ENCODE results near the gene MAN1B1. TPM values are rescaled to one million over a fixed set of nuclear protein-coding genes. Genes with fewer than 3 reads are reported as not detected.

Gene MAN1B1
- total and polyA plus RNA-seq, 2 donors (not counting 3 experiments of a cell fraction or from before 2014, with no cell fraction given): 75.3 to 83.3 TPM

DNA sequence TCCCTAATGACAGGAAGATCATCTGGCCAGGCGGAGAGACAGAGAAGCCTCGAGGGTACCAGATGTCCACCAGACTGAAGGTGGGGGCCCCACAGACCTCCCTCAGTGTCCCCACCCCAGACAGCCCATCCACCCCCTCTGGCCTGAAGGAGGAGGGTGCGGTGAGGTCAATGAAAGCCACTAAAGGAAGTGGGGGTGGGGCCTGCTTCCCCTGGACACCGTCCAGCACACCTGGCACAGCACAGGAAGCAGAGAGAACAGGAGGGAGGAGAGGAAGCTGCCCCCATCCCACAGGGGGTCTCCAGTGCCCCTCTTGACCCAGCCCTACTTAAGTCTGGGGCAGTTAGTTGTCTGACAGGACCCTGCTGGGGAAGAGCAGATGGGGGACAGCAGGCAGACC lies 71.8 kb downstream of the MAN1B1 start:
- Histone ChIP-seq H3K9me3 (replicated peaks; ENCODE audit: control insufficient read depth, insufficient read depth, low read length) (no peaks in the 10 kb centered on the region), H3K9me1 (replicated peaks; ENCODE audit: control insufficient read depth, extremely low read depth, insufficient read depth, low read length) (no peaks in the 10 kb centered on the region), H3K79me2 (ENCODE audit: control insufficient read depth, insufficient read depth, low read length) (no peaks in the 10 kb centered on the region), H2AFZ (ENCODE audit: low read depth, low read length) (no peak overlapping the region), H3K36me3 (ENCODE audit: control insufficient read depth in 2 of 2, extremely low read depth in 1 of 2, insufficient read depth in 2 of 2, low read length in 2 of 2) (no peaks in the 10 kb centered on the region), H4K20me1 (replicated peaks; ENCODE audit: control insufficient read depth, extremely low read depth, insufficient read depth, low read length) (no peaks in the 10 kb centered on the region), H3K4me3 (replicated peaks in 1 of 3; ENCODE audit: insufficient read depth in 1 of 3, low read depth in 1 of 3, low read length in 3 of 3) (no peak overlapping the region), H3K27ac (ENCODE audit: insufficient read depth, low read depth, low read length) (no peak overlapping the region), H3K4me1 (ENCODE audit: control insufficient read depth, extremely low read depth, insufficient read depth, low read length) (peaks cover 3% of the 10 kb centered on the region), H3K9ac (replicated peaks; ENCODE audit: extremely low read depth, insufficient read depth, low read length) (no peak overlapping the region), H3K27me3 (ENCODE audit: control insufficient read depth in 2 of 2, insufficient read depth in 2 of 2, low read length in 2 of 2) (peaks cover 12 to 24% of the 10 kb centered on the region in 2 experiments), H3K4me2 (ENCODE audit: insufficient read depth, low read length) (no peak overlapping the region)
- POLR2A ChIA-PET: no interaction called here
- BruUV-seq (replicated peaks): no TSS peak
- intact Hi-C loops (cut with micrococcal nuclease): no loop called here
- DNase-seq (ENCODE audit: low read depth, low spot score): no peak
- TF ChIP-seq MYC (IDR thresholded peaks at IDR 0.05; ENCODE audit: low read depth, low read length) (no peak), GATA2 (IDR thresholded peaks at IDR 0.05; ENCODE audit: insufficient read depth, insufficient read length, low read depth, low read length) (no peak), JUN (IDR thresholded peaks at IDR 0.05; ENCODE audit: borderline replicate concordance, insufficient read depth, insufficient read length, low read depth) (no peak), FOS (IDR thresholded peaks at IDR 0.05; ENCODE audit: borderline replicate concordance, insufficient read depth, low read length) (no peak), EZH2 (IDR thresholded peaks at IDR 0.05; ENCODE audit: borderline replicate concordance, low read depth, low read length, severe bottlenecking) (no peak), POLR2A (IDR thresholded peaks at IDR 0.05; ENCODE audit: low read depth, low read length) (no peak)
- TF ChIP-seq, protein P1, sequence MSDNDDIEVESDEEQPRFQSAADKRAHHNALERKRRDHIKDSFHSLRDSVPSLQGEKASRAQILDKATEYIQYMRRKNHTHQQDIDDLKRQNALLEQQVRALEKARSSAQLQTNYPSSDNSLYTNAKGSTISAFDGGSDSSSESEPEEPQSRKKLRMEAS (IDR thresholded peaks at IDR 0.05; ENCODE audit: insufficient read depth, insufficient read length): no peak
- TF ChIP-seq, protein P2, sequence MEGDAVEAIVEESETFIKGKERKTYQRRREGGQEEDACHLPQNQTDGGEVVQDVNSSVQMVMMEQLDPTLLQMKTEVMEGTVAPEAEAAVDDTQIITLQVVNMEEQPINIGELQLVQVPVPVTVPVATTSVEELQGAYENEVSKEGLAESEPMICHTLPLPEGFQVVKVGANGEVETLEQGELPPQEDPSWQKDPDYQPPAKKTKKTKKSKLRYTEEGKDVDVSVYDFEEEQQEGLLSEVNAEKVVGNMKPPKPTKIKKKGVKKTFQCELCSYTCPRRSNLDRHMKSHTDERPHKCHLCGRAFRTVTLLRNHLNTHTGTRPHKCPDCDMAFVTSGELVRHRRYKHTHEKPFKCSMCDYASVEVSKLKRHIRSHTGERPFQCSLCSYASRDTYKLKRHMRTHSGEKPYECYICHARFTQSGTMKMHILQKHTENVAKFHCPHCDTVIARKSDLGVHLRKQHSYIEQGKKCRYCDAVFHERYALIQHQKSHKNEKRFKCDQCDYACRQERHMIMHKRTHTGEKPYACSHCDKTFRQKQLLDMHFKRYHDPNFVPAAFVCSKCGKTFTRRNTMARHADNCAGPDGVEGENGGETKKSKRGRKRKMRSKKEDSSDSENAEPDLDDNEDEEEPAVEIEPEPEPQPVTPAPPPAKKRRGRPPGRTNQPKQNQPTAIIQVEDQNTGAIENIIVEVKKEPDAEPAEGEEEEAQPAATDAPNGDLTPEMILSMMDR (IDR thresholded peaks at IDR 0.05; ENCODE audit: extremely low read depth in 1 of 2, insufficient read depth in 1 of 2, low read depth in 1 of 2, low read length in 2 of 2): no peak
- dilution Hi-C loops (cut with MboI; ENCODE audit: extremely low pct_ligation_motif_present, low sequenced_read_pairs): no loop called here
- FAIRE-seq: no peak
- CTCF ChIA-PET: interaction anchor here (1.8 kb wide), 1 partner anchor 18 kb away, joined by 5 read pairs; no protein-coding TSS in a partner anchor

Small RNA genes within 50 kb of the gene (small RNA-seq; reads per million reads assigned to genes)
- gene RF00153 (ENCODE audit: insufficient read depth, insufficient read length, low read depth, low replicate concordance): not detected

Other genes with a start within 250 kb of the MAN1B1 start
Only the 30 nearest of the 36 such genes appear.
- gene FBXW5, start 142.2 kb upstream of the MAN1B1 start, total RNA-seq: 95.6 and 97.3 TPM in 2 replicates
- gene FBXW5, start 142.2 kb upstream of the MAN1B1 start, polyA plus RNA-seq: 151 and 209 TPM in 2 replicates
- gene C8G, start 141.7 kb upstream of the MAN1B1 start, total RNA-seq: 1.4 and 1.9 TPM in 2 replicates
- gene C8G, start 141.7 kb upstream of the MAN1B1 start, polyA plus RNA-seq: 0.47 and 0.70 TPM in 2 replicates
- 0.35 TPM in 1 of 2 replicates, not detected in the other for gene LCN12, start 134.7 kb upstream of the MAN1B1 start, total RNA-seq
- gene LCN12, start 134.7 kb upstream of the MAN1B1 start, polyA plus RNA-seq: 0.52 and 0.62 TPM in 2 replicates
- not detected in 2 replicates for gene PTGDS, start 109.5 kb upstream of the MAN1B1 start, total RNA-seq
- not detected in 2 replicates for gene PTGDS, start 109.5 kb upstream of the MAN1B1 start, polyA plus RNA-seq
- not detected in 2 replicates for gene LCNL1, start 104.0 kb upstream of the MAN1B1 start, total RNA-seq
- not detected in 2 replicates for gene LCNL1, start 104.0 kb upstream of the MAN1B1 start, polyA plus RNA-seq
- 35.0 and 38.7 TPM in 2 replicates for gene PAXX, start 94.6 kb upstream of the MAN1B1 start, total RNA-seq
- gene PAXX, start 94.6 kb upstream of the MAN1B1 start, polyA plus RNA-seq: 34.0 and 49.9 TPM in 2 replicates
- gene CLIC3, start 90.4 kb upstream of the MAN1B1 start, total RNA-seq: not detected in 2 replicates
- gene CLIC3, start 90.4 kb upstream of the MAN1B1 start, polyA plus RNA-seq: 2.3 and 4.1 TPM in 2 replicates
- 20.0 and 23.4 TPM in 2 replicates for gene ABCA2, start 58.7 kb upstream of the MAN1B1 start, total RNA-seq
- 29.1 and 41.2 TPM in 2 replicates for gene ABCA2, start 58.7 kb upstream of the MAN1B1 start, polyA plus RNA-seq
- gene FUT7, start 54.9 kb upstream of the MAN1B1 start, total RNA-seq: not detected in 2 replicates
- gene FUT7, start 54.9 kb upstream of the MAN1B1 start, polyA plus RNA-seq: not detected in 2 replicates
- 157 and 181 TPM in 2 replicates for gene NPDC1, start 40.8 kb upstream of the MAN1B1 start, total RNA-seq
- gene NPDC1, start 40.8 kb upstream of the MAN1B1 start, polyA plus RNA-seq: 115 and 144 TPM in 2 replicates
- not detected in 2 replicates for gene ENTPD2, start 32.9 kb upstream of the MAN1B1 start, total RNA-seq
- gene ENTPD2, start 32.9 kb upstream of the MAN1B1 start, polyA plus RNA-seq: 0.03 TPM in 1 of 2 replicates, not detected in the other
- gene SAPCD2, start 16.4 kb upstream of the MAN1B1 start, total RNA-seq: 24.3 and 27.8 TPM in 2 replicates
- 11.5 and 13.2 TPM in 2 replicates for gene SAPCD2, start 16.4 kb upstream of the MAN1B1 start, polyA plus RNA-seq
- 38.1 and 41.7 TPM in 2 replicates for gene UAP1L1, start 9.5 kb upstream of the MAN1B1 start, total RNA-seq
- 26.0 and 31.0 TPM in 2 replicates for gene UAP1L1, start 9.5 kb upstream of the MAN1B1 start, polyA plus RNA-seq
- gene DPP7, start 27.7 kb downstream of the MAN1B1 start, total RNA-seq: 118 and 149 TPM in 2 replicates
- gene DPP7, start 27.7 kb downstream of the MAN1B1 start, polyA plus RNA-seq: 200 and 247 TPM in 2 replicates
- gene GRIN1, start 52.2 kb downstream of the MAN1B1 start, total RNA-seq: not detected in 2 replicates
- not detected in 2 replicates for gene GRIN1, start 52.2 kb downstream of the MAN1B1 start, polyA plus RNA-seq
- gene LRRC26, start 83.1 kb downstream of the MAN1B1 start, total RNA-seq: not detected in 2 replicates
- 0.08 TPM in 1 of 2 replicates, not detected in the other for gene LRRC26, start 83.1 kb downstream of the MAN1B1 start, polyA plus RNA-seq
- not detected in 2 replicates for gene TMEM210, start 85.1 kb downstream of the MAN1B1 start, total RNA-seq
- gene TMEM210, start 85.1 kb downstream of the MAN1B1 start, polyA plus RNA-seq: not detected in 2 replicates
- 69.2 and 70.0 TPM in 2 replicates for gene ANAPC2, start 101.6 kb downstream of the MAN1B1 start, total RNA-seq
- gene ANAPC2, start 101.6 kb downstream of the MAN1B1 start, polyA plus RNA-seq: 44.8 and 57.5 TPM in 2 replicates
- gene SSNA1, start 101.7 kb downstream of the MAN1B1 start, total RNA-seq: 89.0 and 90.5 TPM in 2 replicates
- 146 and 162 TPM in 2 replicates for gene SSNA1, start 101.7 kb downstream of the MAN1B1 start, polyA plus RNA-seq
- 12.1 and 12.4 TPM in 2 replicates for gene TPRN, start 113.8 kb downstream of the MAN1B1 start, total RNA-seq
- 4.3 and 5.7 TPM in 2 replicates for gene TPRN, start 113.8 kb downstream of the MAN1B1 start, polyA plus RNA-seq
- gene TMEM203, start 118.7 kb downstream of the MAN1B1 start, total RNA-seq: 25.6 and 29.6 TPM in 2 replicates
- gene TMEM203, start 118.7 kb downstream of the MAN1B1 start, polyA plus RNA-seq: 39.8 and 40.4 TPM in 2 replicates
- gene NDOR1, start 118.7 kb downstream of the MAN1B1 start, total RNA-seq: 23.4 and 26.7 TPM in 2 replicates
- 13.5 and 18.0 TPM in 2 replicates for gene NDOR1, start 118.7 kb downstream of the MAN1B1 start, polyA plus RNA-seq
- gene RNF208, start 135.3 kb downstream of the MAN1B1 start, total RNA-seq: 3.8 and 4.8 TPM in 2 replicates
- 1.3 and 1.7 TPM in 2 replicates for gene RNF208, start 135.3 kb downstream of the MAN1B1 start, polyA plus RNA-seq
- gene CYSRT1, start 138.2 kb downstream of the MAN1B1 start, total RNA-seq: 0.44 and 0.92 TPM in 2 replicates
- 1.1 and 1.6 TPM in 2 replicates for gene CYSRT1, start 138.2 kb downstream of the MAN1B1 start, polyA plus RNA-seq
- gene RNF224, start 140.5 kb downstream of the MAN1B1 start, total RNA-seq: not detected in 2 replicates
- gene RNF224, start 140.5 kb downstream of the MAN1B1 start, polyA plus RNA-seq: not detected in 2 replicates
- gene SLC34A3, start 143.9 kb downstream of the MAN1B1 start, total RNA-seq: not detected in 2 replicates
- not detected in 2 replicates for gene SLC34A3, start 143.9 kb downstream of the MAN1B1 start, polyA plus RNA-seq
- gene TUBB4B, start 154.3 kb downstream of the MAN1B1 start, total RNA-seq: 546 and 558 TPM in 2 replicates
- gene TUBB4B, start 154.3 kb downstream of the MAN1B1 start, polyA plus RNA-seq: 418 and 439 TPM in 2 replicates
- not detected in 2 replicates for gene STPG3, start 164.3 kb downstream of the MAN1B1 start, total RNA-seq
- gene STPG3, start 164.3 kb downstream of the MAN1B1 start, polyA plus RNA-seq: not detected in 2 replicates
- 70.2 and 76.1 TPM in 2 replicates for gene NELFB, start 168.3 kb downstream of the MAN1B1 start, total RNA-seq
- 61.8 and 62.3 TPM in 2 replicates for gene NELFB, start 168.3 kb downstream of the MAN1B1 start, polyA plus RNA-seq
- 46.4 and 48.0 TPM in 2 replicates for gene TOR4A, start 190.7 kb downstream of the MAN1B1 start, total RNA-seq
- 32.4 and 45.7 TPM in 2 replicates for gene TOR4A, start 190.7 kb downstream of the MAN1B1 start, polyA plus RNA-seq

Data from endothelial cell of umbilical vein (primary cell).